ENCODE data around the gene SLC31A1.
"Not testable (repeated sequence)": the region's sequence is repeated elsewhere in the genome, so short reads cannot be mapped to it uniquely, and the experiment has no call there.

SLC31A1 gene

GRCh38 chr9:113220467-113221002 is 809 bp upstream of the SLC31A1 start:
- DNase-seq (ENCODE audit: low spot score), result no peak

DNA sequence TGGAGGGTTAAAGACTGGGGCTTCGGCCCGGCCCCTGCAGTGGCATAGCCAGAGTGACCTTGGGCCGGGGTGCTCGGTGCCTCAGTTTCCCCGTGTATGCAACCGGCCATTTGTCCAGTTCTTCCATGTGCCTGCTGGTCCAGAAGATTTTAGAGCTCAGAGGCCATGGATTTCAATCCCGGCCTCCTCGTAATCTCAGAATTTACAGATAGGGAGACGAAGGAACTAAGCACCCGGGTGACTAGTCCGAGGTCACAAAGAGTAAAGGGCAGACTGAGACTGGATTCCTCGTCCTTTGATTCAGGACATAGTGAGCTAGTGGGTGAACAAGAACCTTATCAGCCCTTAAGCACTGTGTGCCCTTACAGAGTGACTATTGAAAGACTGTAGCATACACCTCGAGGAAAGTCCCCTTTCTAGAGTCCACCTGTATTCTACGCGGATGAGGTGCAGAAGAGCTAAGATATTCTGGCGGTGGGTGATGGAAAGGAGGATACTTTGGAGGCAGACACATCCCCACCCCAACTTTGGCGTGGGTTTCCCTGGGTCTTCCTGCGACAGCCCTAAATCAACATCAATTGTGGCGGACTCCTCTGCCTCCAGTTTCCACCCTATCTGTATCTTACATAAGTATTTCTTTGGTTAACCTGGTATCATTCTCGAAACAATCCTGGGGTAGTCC is 597 bp downstream of the SLC31A1 start:
- no peak for DNase-seq (ENCODE audit: low spot score)

DNA sequence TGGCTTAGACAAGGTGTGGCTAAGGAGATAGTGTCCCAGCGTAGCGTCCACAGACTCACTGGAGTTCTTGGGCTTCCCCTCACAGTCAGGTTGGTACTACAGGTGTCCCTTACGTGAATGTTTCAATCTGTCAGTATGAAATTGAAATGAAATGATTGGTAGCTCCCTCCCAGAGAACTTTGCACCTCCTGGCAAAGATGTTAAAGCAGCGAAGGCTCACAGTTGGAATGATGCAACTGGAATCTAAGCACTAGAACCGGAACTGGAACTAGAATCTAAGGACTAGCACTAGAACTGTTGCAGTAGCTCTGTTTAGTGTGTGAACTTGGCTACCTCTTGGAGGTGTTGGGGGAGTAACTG is 1.1 kb downstream of the SLC31A1 start:
- DNase-seq (ENCODE audit: low spot score), result no peak

GRCh38 chr9:113223963-113224362 is 2.6 kb downstream of the SLC31A1 start:
- no peak for DNase-seq (ENCODE audit: low spot score)

DNA sequence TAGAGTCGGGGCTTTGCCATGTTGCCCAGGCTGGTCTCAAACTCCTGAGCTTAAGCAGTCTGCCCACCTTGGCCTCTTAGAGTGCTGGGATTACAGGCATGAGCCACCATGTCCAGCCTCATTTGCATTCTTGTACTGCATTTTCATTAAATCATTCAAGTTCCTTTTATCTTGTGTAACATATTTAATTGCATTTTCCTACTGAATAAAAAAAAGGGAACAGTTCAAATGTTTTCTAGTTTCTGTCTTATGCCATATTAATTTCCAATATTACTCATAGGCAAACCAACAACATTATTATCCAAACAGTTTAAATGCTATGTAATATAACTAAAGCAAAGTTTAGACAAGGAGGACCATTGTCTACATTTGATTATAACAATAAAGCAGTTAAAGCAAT is 6.1 kb downstream of the SLC31A1 start:
- DNase-seq (ENCODE audit: low spot score), result no peak

GRCh38 chr9:113228130-113228665 is 6.9 kb downstream of the SLC31A1 start:
- DNase-seq (ENCODE audit: low spot score), result no peak

- no peak for DNase-seq (ENCODE audit: low spot score)
These were observed 10.4 kb downstream of the SLC31A1 start for GRCh38 chr9:113231701-113232100.

GRCh38 chr9:113235701-113236255 is 14.4 kb downstream of the SLC31A1 start:
- not testable (repeated sequence) for DNase-seq (ENCODE audit: low spot score)

GRCh38 chr9:113237026-113237425 is 15.7 kb downstream of the SLC31A1 start:
- DNase-seq (ENCODE audit: low spot score), result no peak

- no peak for DNase-seq (ENCODE audit: low spot score)
These were observed 17.0 kb downstream of the SLC31A1 start for GRCh38 chr9:113238202-113238858.

DNA sequence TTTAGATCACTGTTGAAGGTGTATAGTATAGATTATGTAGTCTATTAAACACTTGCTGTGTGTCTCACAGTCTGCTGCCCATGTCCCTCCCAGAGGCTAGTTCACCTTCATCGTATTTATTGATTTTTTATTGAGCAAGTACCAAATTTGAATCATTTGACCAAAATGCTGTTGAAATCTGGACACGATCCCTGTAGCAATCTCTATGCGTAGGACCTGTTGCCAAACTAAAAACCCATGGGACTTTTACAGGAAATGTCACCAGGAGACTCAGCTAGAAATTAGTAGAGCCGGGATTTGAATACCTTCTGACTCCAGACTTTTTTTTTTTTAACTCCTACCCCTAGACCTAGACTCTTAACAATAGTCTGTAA is 17.5 kb downstream of the SLC31A1 start:
- no peak for DNase-seq (ENCODE audit: low spot score)

DNA sequence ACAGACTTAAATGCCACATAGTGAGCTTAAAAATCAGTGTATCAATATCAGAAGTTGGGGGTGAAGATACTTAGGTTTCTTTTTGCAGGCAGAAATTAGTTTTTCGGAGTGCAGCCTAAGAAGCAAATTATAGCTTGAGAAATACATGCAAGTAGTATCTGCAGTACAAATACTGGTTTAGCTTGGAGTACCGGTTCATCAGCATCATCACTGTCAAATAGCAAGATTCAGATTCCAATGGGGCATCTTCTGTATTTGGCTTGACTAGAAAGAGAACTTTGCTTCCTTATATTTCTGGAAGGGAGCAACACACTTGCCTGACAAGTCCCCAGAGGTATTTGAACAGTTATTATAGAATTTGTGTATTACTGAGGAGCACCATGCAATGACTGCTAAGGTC is 19.8 kb downstream of the SLC31A1 start:
- DNase-seq (ENCODE audit: low spot score), result no peak

- DNase-seq (ENCODE audit: low spot score), result no peak
These were observed 23.2 kb downstream of the SLC31A1 start for GRCh38 chr9:113244556-113244955.

- no peak for DNase-seq (ENCODE audit: low spot score)
These were observed 24.6 kb downstream of the SLC31A1 start for GRCh38 chr9:113245894-113246293.

- no peak for DNase-seq (ENCODE audit: low spot score)
These were observed 25.6 kb downstream of the SLC31A1 start for GRCh38 chr9:113246928-113247327.

DNA sequence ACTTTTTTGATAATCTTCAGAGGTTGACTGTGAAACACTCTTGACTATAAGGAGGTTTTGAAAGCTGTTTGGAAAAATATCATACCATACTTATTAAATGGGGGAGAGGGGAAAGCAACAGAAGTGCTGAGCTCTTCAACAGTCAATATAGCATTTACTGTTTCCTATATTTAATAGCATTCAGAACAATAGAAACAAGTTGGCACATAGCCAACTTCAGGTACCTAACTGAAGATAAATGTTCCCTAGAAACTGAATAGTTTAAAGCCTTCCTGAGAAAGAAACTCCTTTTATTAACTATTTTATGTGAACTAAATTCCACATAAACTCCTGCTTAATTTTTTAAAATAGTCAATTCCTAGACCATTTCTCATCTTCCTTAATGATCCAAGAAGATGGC is 26.3 kb downstream of the SLC31A1 start:
- no peak for DNase-seq (ENCODE audit: low spot score)

DNA sequence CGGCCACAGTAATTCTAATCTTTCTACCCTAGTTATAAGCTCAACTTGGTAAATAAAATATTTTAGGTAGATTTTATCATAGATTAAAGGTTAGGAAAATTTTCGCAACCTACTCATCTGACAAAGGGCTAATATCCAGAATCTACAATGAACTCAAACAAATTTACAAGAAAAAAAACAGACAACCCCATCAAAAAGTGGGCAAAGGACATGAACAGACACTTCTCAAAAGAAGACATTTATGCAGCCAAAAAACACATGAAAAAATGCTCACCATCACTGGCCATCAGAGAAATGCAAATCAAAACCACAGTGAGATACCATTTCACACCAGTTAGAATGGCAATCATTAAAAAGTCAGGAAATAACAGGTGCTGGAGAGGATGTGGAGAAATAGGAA is 28.3 kb downstream of the SLC31A1 start:
- DNase-seq (ENCODE audit: low spot score), result not testable (repeated sequence)

DNA sequence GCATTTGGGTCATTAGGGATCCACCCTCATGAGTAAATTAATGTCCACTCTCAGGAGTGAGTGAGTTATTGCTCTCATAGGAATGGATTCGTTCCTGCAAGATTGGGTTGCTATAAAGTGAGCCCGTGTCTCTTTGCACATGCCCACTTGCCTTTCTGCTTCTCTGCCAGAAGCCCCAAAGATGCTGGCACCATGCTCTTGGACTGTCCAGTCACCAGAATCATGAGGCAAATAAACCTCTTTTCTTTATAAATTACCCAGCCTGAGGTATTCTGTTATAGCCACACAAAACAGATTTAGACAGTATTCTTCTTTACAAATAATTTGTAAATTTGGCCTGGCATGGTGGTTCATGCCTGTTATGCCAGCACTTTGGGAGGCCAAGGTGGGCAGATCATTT is 29.5 kb downstream of the SLC31A1 start:
- no peak for DNase-seq (ENCODE audit: low spot score)

DNA sequence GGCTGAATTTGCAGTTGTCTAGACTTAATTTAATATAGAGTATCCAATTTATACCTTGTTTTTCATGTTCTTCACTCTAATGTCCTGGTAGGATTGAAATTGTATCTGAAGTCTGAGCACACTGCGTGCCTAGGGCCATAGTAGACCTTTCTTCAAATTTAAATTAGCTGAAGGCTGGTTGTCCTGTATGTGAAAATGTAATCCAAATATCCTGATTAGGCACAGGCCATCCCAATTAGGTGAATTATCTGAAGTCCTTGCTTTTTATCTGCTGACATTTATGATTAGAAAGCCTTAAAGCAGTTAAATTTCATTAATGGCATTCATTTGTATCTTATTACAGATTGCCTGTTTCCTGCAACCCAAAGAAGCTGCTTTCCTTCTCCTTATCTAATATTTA is 33.6 kb downstream of the SLC31A1 start:
- DNase-seq (ENCODE audit: low spot score), result no peak

- DNase-seq (ENCODE audit: low spot score), result no peak
These were observed 34.1 kb downstream of the SLC31A1 start for GRCh38 chr9:113255438-113255837.

DNA sequence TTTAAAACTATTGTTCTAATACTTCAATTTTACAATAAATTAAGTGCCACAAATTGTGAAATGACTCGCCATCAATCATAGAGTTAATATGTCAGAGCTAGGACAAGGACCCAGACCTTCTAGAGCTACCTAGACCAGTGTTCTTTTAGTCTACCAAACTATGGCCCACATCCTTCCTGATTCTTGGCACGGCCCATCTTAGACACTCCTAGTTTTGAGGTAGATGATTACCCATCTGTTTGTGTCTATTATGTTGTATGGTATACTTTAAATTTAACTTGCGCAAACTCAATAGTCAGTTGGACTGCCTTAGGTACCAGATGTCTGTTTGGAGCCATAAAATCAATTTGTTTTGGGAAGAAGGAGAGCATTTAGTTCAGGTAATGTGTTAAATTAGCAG is 36.5 kb downstream of the SLC31A1 start:
- no peak for DNase-seq (ENCODE audit: low spot score)

- no peak for DNase-seq (ENCODE audit: low spot score)
These were observed 36.9 kb downstream of the SLC31A1 start for GRCh38 chr9:113258282-113258681.
